BE2C (cell line): ENCODE results near the gene PURA.

Source experiments
- DNase-seq: peaks from one replicate; pipeline ENCODE4 v3.0.0-alpha.2; 2020
- H3K27me3 ChIP-seq: fragments of 250-450 bp; sonication (Bioruptor Pico); 2 replicates; pipeline ENCODE4 v1.5.1; 2020; ENCODE audit warnings: mild to moderate bottlenecking
- H3K36me3 ChIP-seq: fragments of 250-450 bp; sonication (Bioruptor Pico); 2 replicates; pipeline ENCODE4 v1.5.1; 2020; ENCODE audit warnings: mild to moderate bottlenecking
- H3K4me1 ChIP-seq: fragments of 250-450 bp; sonication (Bioruptor Pico); 2 replicates; pipeline ENCODE4 v1.5.1; 2020
- H3K4me3 ChIP-seq: 2 replicates; pipeline ENCODE4 v1.5.1; 2011; ENCODE audit warnings: low read depth, low read length
- H3K9me3 ChIP-seq: fragments of 250-450 bp; sonication (Bioruptor Pico); 2 replicates; pipeline ENCODE4 v1.5.1; 2020
- CTCF ChIP-seq: IDR thresholded peaks from 2 replicates; pipeline ENCODE4 v1.5.1; 2012; ENCODE audit warnings: mild to moderate bottlenecking, low read depth, low read length

The PURA gene

DNA sequence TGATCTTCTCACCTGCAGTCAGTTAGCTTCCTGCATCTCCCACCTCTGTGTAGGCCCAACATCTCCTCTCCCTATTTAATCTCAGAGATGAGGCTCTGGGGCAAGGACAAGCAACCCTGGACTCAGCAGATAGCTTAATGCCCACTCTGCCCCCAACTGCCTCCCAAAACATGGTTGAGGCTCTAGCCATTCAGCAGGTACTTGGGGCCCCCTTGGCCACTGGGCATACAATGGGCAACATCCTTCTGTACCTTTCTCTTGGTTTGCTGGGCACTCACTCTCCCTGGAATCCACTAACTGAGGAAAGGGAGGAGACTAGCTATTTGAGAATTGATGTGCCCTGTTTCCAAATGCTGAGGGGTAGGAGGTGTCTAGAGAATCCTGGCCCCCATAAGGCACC, 21.2 kb downstream of the PURA start:
- TF ChIP-seq CTCF = no peak

DNA sequence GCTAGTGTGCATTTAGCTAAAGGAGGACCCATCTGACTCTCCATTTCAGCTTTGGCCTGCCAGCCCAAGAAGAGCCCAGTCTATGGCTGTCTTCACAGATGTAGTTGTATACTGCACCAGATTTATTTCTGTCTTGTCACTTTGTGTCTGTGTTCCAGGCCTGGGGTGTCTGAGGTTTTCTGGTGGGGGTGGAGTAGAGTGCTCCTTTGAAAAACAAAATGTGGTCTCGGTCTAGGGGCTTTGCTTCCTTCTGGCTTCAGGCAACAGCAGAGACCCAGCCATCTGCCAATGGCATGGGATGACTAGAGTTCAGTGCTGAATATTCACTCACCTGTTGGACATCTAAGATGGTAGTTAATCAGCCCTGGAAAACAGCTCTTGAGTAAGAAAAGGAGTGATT, 22.7 kb downstream of the PURA start:
- Histone ChIP-seq H3K36me3 (no peaks in the 10 kb centered on the region), H3K4me3 (no peak overlapping the region), H3K27me3 (no peaks in the 10 kb centered on the region), H3K4me1 (no peaks in the 10 kb centered on the region), H3K9me3 (no peaks in the 10 kb centered on the region)
- no peak for DNase-seq
- TF ChIP-seq CTCF = no peak

More for the DNA sequence above, 21.2 kb downstream of the PURA start:
- H3K4me1 ChIP-seq = no peaks in the 10 kb centered on the region
- H3K4me3 ChIP-seq = no peak overlapping the region
- H3K36me3 ChIP-seq = no peaks in the 10 kb centered on the region
- no peaks in the 10 kb centered on the region for H3K27me3 ChIP-seq
- no peaks in the 10 kb centered on the region for H3K9me3 ChIP-seq
- DNase-seq = no peak

DNA sequence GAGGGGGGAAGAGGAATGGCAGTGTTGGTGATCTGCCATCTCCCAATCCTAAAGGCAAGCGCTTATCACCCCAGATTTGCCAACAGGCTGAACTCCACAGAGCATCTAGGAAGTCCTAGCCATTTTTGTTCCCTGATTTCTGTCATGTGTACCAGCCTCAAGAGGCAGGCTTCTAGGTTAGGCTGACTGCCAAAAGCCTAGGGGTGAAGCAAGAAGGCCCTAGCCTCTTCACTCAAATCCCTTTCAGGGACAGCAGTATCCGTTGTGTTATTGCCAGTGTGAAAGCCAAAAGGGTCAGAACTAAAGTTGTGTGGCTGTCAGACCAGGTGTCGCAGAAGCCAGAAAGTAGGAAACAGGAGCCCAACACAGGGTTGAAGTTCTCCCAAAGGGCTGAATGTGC, 26.5 kb downstream of the PURA start:
- DNase-seq = no peak
- no peaks in the 10 kb centered on the region for H3K27me3 ChIP-seq
- no peak overlapping the region for H3K4me3 ChIP-seq
- H3K9me3 ChIP-seq = no peaks in the 10 kb centered on the region
- TF ChIP-seq CTCF = no peak
- H3K36me3 ChIP-seq = no peaks in the 10 kb centered on the region
- H3K4me1 ChIP-seq = no peaks in the 10 kb centered on the region

- no peak for DNase-seq
- no peak for TF ChIP-seq CTCF
- H3K36me3 ChIP-seq = no peaks in the 10 kb centered on the region
Observed at GRCh38 chr5:140141241-140141640, 27.3 kb downstream of the PURA start.

GRCh38 chr5:140142246-140142645, 28.3 kb downstream of the PURA start:
- Histone ChIP-seq H3K4me1 (no peaks in the 10 kb centered on the region), H3K4me3 (no peak overlapping the region), H3K36me3 (no peaks in the 10 kb centered on the region), H3K9me3 (no peaks in the 10 kb centered on the region), H3K27me3 (no peaks in the 10 kb centered on the region)
- no peak for DNase-seq
- TF ChIP-seq CTCF = no peak

More at GRCh38 chr5:140141241-140141640, 27.3 kb downstream of the PURA start:
- no peaks in the 10 kb centered on the region for H3K27me3 ChIP-seq
- no peak overlapping the region for H3K4me3 ChIP-seq
- H3K9me3 ChIP-seq = no peaks in the 10 kb centered on the region
- no peaks in the 10 kb centered on the region for H3K4me1 ChIP-seq

GRCh38 chr5:140142856-140143255, 28.9 kb downstream of the PURA start:
- TF ChIP-seq CTCF = no peak
- H3K9me3 ChIP-seq = no peaks in the 10 kb centered on the region
- H3K36me3 ChIP-seq = no peaks in the 10 kb centered on the region
- no peaks in the 10 kb centered on the region for H3K4me1 ChIP-seq
- H3K4me3 ChIP-seq = no peak overlapping the region
- H3K27me3 ChIP-seq = no peaks in the 10 kb centered on the region
- DNase-seq = no peak
